Measurements from ENCODE around the gene TARS2. TPM values are rescaled to one million over a fixed set of nuclear protein-coding genes. Genes with fewer than 3 reads are reported as not detected.

TARS2 gene
- total and polyA plus RNA-seq, 2 of the 13 experiments (the other 11 are each of a cell fraction or from before 2014, with no cell fraction given) = 21.3 to 22.8 TPM

DNA sequence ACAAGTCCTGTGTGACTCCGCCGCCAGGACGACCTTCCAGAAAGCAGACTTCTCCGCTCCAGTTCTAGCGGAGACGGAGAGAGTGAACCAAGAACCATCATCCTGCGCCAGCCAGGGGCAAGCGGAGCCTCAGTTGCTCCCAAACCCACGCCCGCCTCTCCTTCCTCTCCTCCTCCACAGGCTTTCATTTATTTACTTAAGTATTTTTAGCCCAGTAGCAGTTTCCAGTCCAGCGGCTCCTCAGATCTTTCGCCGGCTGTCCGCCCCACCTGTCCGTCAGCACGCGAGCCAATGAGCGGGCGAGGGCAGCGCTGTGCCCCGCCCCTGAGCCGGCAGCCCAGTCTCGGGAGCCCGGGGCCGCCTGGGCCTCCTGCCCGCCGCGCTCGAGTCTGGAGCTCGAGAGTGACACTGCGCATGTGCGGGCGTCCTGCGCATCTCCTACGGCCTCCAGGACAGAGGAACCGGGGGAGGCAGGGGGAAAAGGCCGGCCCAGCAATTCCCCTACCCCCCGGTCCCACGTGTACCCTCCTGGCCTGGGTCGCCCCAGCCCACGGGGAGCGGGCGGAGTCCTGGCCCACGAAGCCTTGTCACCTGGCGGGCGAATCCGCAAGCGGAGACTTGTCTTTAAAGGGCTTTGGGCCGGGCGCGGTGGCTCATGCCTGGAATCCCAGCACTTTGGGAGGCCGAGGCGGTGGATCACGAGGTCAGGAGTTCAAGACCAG is 28.3 kb downstream of the TARS2 start, which contains the start of gene FALEC (continued):
- TF ChIP-seq ZNF468 (CRISPR knock-in tag; IDR thresholded peaks at IDR 0.05) = no peak
- TF ChIP-seq TEAD3 (CRISPR knock-in tag; optimal IDR thresholded peaks at IDR 0.05; ENCODE audit: borderline replicate concordance) = peak; percentile 44
- TF ChIP-seq ZNF878 (CRISPR knock-in tag; IDR thresholded peaks at IDR 0.05) = no peak
- no peak for TF ChIP-seq KLF12 (CRISPR knock-in tag; IDR thresholded peaks at IDR 0.05; ENCODE audit: borderline replicate concordance)
- TF ChIP-seq PCBP2 (optimal IDR thresholded peaks at IDR 0.05; ENCODE audit: low read depth, low read length, poor library complexity, severe bottlenecking) = no peak
- peak; percentile 62; the same call in 1 of the 2 replicates for TF ChIP-seq KDM5B (CRISPR knock-in tag; IDR thresholded peaks at IDR 0.05; ENCODE audit: borderline replicate concordance)
- peak; percentile 26; the same call in 1 of the 2 replicates for TF ChIP-seq ZNF614 (CRISPR knock-in tag; IDR thresholded peaks at IDR 0.05; ENCODE audit: borderline replicate concordance)
- no peak for TF ChIP-seq ARID2 (CRISPR knock-in tag; IDR thresholded peaks at IDR 0.05; ENCODE audit: borderline replicate concordance)
- TF ChIP-seq, protein P1, sequence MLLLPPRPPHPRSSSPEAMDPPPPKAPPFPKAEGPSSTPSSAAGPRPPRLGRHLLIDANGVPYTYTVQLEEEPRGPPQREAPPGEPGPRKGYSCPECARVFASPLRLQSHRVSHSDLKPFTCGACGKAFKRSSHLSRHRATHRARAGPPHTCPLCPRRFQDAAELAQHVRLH (CRISPR knock-in tag; IDR thresholded peaks at IDR 0.05; ENCODE audit: borderline replicate concordance, low read depth) = 0 out of 2 replicates have a peak, but pooled peaks have one; percentile 14
- no peak for TF ChIP-seq ARHGAP35 (CRISPR knock-in tag; IDR thresholded peaks at IDR 0.05; ENCODE audit: borderline replicate concordance)
- no peak for TF ChIP-seq TAF15 (IDR thresholded peaks at IDR 0.05; ENCODE audit: low read depth, low read length, poor library complexity, severe bottlenecking)
- TF ChIP-seq JUNB (CRISPR knock-in tag; IDR thresholded peaks at IDR 0.05; ENCODE audit: borderline replicate concordance) = no peak
- TF ChIP-seq MED1 (CRISPR knock-in tag; IDR thresholded peaks at IDR 0.05) = no peak
- TF ChIP-seq ZNF20 (CRISPR knock-in tag; IDR thresholded peaks at IDR 0.05) = no peak
- peak; percentile 60; the same call in 1 of the 2 replicates for TF ChIP-seq ZNF550 (CRISPR knock-in tag; IDR thresholded peaks at IDR 0.05; ENCODE audit: borderline replicate concordance)
- TF ChIP-seq ZNF746 (CRISPR knock-in tag; IDR thresholded peaks at IDR 0.05) = no peak
- no peak; the same call in 1 of the 2 replicates for TF ChIP-seq NRL (CRISPR knock-in tag; IDR thresholded peaks at IDR 0.05; ENCODE audit: borderline replicate concordance)
- TF ChIP-seq ETV6 (CRISPR knock-in tag; conservative IDR thresholded peaks at IDR 0.05) = no peak
- TF ChIP-seq HCFC1 (IDR thresholded peaks at IDR 0.05; ENCODE audit: low read depth, low read length) = no peak
- no peak for TF ChIP-seq SNAPC2 (CRISPR knock-in tag; IDR thresholded peaks at IDR 0.05)
- TF ChIP-seq, protein P2, sequence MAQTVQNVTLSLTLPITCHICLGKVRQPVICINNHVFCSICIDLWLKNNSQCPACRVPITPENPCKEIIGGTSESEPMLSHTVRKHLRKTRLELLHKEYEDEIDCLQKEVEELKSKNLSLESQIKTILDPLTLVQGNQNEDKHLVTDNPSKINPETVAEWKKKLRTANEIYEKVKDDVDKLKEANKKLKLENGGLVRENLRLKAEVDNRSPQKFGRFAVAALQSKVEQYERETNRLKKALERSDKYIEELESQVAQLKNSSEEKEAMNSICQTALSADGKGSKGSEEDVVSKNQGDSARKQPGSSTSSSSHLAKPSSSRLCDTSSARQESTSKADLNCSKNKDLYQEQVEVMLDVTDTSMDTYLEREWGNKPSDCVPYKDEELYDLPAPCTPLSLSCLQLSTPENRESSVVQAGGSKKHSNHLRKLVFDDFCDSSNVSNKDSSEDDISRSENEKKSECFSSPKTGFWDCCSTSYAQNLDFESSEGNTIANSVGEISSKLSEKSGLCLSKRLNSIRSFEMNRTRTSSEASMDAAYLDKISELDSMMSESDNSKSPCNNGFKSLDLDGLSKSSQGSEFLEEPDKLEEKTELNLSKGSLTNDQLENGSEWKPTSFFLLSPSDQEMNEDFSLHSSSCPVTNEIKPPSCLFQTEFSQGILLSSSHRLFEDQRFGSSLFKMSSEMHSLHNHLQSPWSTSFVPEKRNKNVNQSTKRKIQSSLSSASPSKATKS (CRISPR knock-in tag; IDR thresholded peaks at IDR 0.05) = no peak
- no peak for TF ChIP-seq BCL6 (CRISPR knock-in tag; IDR thresholded peaks at IDR 0.05)
- TF ChIP-seq SMYD3 (CRISPR knock-in tag; IDR thresholded peaks at IDR 0.05) = no peak
- no peak for TF ChIP-seq MAF1 (CRISPR knock-in tag; IDR thresholded peaks at IDR 0.05; ENCODE audit: borderline replicate concordance)
- TF ChIP-seq FOSL1 (CRISPR knock-in tag; IDR thresholded peaks at IDR 0.05; ENCODE audit: borderline replicate concordance) = no peak
- peak; percentile 86 for TF ChIP-seq SP2 (CRISPR knock-in tag; IDR thresholded peaks at IDR 0.05)
- TF ChIP-seq ZNF251 (CRISPR knock-in tag; IDR thresholded peaks at IDR 0.05) = 0 out of 2 replicates have a peak, but pooled peaks have one; percentile 60
- TF ChIP-seq ZNF136 (CRISPR knock-in tag; IDR thresholded peaks at IDR 0.05; ENCODE audit: low read depth) = no peak
- TF ChIP-seq ZNF17 (CRISPR knock-in tag; IDR thresholded peaks at IDR 0.05) = no peak
- no peak for TF ChIP-seq RFXANK (CRISPR knock-in tag; IDR thresholded peaks at IDR 0.05)
- TF ChIP-seq ZNF205 (CRISPR knock-in tag; IDR thresholded peaks at IDR 0.05) = no peak; the same call in 1 of the 2 replicates
